Hepatocyte (in vitro differentiated cells): ENCODE data around the gene PBX3. TPM values are rescaled to one million over a fixed set of nuclear protein-coding genes. Genes with fewer than 3 reads are reported as not detected.

Source experiments
- DNase-seq: peaks from one replicate; pipeline ENCODE4 v3.0.0-alpha.2; 2016; ENCODE audit warnings: low spot score
- H2AFZ ChIP-seq: fragments of 200-600 bp; sonication (generic); 2 replicates; pipeline ENCODE4 v1.6.0; 2016; ENCODE audit warnings: antibody characterized with exemption, mild to moderate bottlenecking
- H3K27ac ChIP-seq: fragments of 200-600 bp; sonication (generic); 2 replicates; pipeline ENCODE4 v1.5.1; 2016; ENCODE audit warnings: mild to moderate bottlenecking
- H3K27me3 ChIP-seq: fragments of 200-600 bp; sonication (generic); 2 replicates; pipeline ENCODE4 v1.6.1; 2016
- H3K36me3 ChIP-seq: fragments of 200-600 bp; sonication (generic); replicated peaks from 2 replicates; pipeline ENCODE4 v1.5.1; 2016; ENCODE audit warnings: low read depth; ENCODE audit not compliant: insufficient read depth
- H3K4me1 ChIP-seq: fragments of 200-600 bp; sonication (generic); 2 replicates; pipeline ENCODE4 v1.5.1; 2016; ENCODE audit warnings: mild to moderate bottlenecking, moderate library complexity; ENCODE audit not compliant: insufficient read depth
- H3K4me2 ChIP-seq: fragments of 200-600 bp; sonication (generic); 2 replicates; pipeline ENCODE4 v1.6.0; 2016
- H3K4me3 ChIP-seq: fragments of 200-600 bp; sonication (generic); 2 replicates; pipeline ENCODE4 v1.5.1; 2016; ENCODE audit warnings: mild to moderate bottlenecking
- H3K79me2 ChIP-seq: fragments of 200-600 bp; sonication (generic); 2 replicates; pipeline ENCODE4 v1.6.0; 2017; ENCODE audit warnings: mild to moderate bottlenecking
- H3K9me2 ChIP-seq: fragments of 200-600 bp; sonication (generic); replicated peaks from 2 replicates; pipeline ENCODE4 v1.6.0; 2017; ENCODE audit warnings: mild to moderate bottlenecking; ENCODE audit not compliant: insufficient read depth
- H3K9me3 ChIP-seq: fragments of 200-600 bp; sonication (generic); 2 replicates; pipeline ENCODE4 v1.5.1; 2016; ENCODE audit warnings: low read depth, mild to moderate bottlenecking
- H4K20me1 ChIP-seq: fragments of 200-600 bp; sonication (generic); 2 replicates; pipeline ENCODE4 v1.6.0; 2016; ENCODE audit warnings: mild to moderate bottlenecking; ENCODE audit not compliant: insufficient read depth, poor library complexity, severe bottlenecking
- EZH2 ChIP-seq: fragments of 200-600 bp; sonication (generic); IDR thresholded peaks from 2 replicates; pipeline ENCODE4 v1.6.1; 2016; ENCODE audit warnings: antibody characterized with exemption, mild to moderate bottlenecking, borderline replicate concordance
- EZH2phosphoT487 ChIP-seq: fragments of 200-600 bp; sonication (generic); IDR thresholded peaks from one replicate; pipeline ENCODE4 v1.6.1; 2018; ENCODE audit warnings: antibody characterized with exemption, mild to moderate bottlenecking, low read depth, moderate library complexity; ENCODE audit not compliant: unreplicated experiment, severe bottlenecking
- WGBS: methylation state at CpG from one replicate; pipeline ENCODE4 v1.1.6; 2016; ENCODE audit warnings: low lambda C conversion rate; ENCODE audit errors: missing lambda C conversion rate; 5-methylcytosine and 5-hydroxymethylcytosine counted together
- polyA plus RNA-seq: library from polyadenylated mRNA; unstranded; fragments of >200 nt; fragmentation: Nextera tagmentation; extraction: Ambion mirVana; gene quantifications from 2 replicates; pipeline ENCODE4 v1.2.1, GENCODE V29; 2016
- total RNA-seq: library from RNA; depleted of rRNA; stranded (reverse); fragments of >200 nt; gene quantifications from 2 replicates; pipeline ENCODE4 v1.2.3, GENCODE V29; 2014
- TF ChIP-seq, protein P1 (sequence below): fragments of 200-600 bp; sonication (generic); IDR thresholded peaks from 2 replicates; pipeline ENCODE4 v1.5.1; 2016; ENCODE audit warnings: antibody characterized with exemption, mild to moderate bottlenecking; ENCODE audit not compliant: poor library complexity

PBX3 gene
- total and polyA plus RNA-seq, 2 experiments from 2014 or later: 15.9 to 23.3 TPM

DNA sequence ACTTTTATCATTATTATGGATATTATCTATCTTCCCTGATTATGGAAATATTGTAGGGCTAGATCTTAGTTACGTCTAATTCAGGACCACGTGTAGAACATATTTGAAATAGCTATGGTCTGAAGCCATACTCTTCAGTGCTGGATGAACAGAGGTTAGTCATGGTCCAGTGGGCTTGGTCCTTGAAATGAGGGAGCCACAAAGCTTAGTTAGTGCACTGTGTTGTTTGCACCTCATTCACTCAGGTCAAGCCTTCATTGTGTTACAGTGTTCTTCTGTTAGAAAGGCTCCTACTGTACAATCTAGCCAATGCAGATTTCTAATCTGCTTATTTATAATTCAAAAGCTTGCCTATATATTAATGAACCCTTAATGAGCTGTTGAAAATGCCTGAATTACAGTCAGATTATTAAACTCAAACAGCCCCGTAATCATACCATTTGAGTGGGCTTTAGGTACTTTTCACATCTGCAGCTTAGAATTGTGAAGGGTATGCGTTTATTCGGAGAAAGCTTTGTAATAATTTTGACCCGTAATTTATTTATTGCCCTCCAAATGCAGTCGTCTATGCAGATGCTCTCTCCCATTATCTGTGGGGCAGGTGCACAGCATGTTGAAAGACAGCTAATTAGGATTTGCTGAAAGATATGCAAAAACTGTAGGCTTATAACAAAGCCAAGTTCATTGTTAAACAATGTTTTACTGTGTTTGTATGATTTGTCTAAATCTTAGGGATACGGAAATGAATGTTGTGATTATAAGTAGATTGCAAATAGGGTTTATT is 164.9 kb downstream of the PBX3 start:
- H3K4me3 ChIP-seq: no peak overlapping the region
- H3K9me2 ChIP-seq: no peaks in the 10 kb centered on the region
- no peaks in the 10 kb centered on the region for H3K9me3 ChIP-seq
- WGBS: 77% methylated on average over 8 of the region's 8 CpGs
- no peaks in the 10 kb centered on the region for H3K4me1 ChIP-seq
- TF ChIP-seq EZH2phosphoT487: no peak
- no peak for TF ChIP-seq EZH2
- TF ChIP-seq, protein P1, sequence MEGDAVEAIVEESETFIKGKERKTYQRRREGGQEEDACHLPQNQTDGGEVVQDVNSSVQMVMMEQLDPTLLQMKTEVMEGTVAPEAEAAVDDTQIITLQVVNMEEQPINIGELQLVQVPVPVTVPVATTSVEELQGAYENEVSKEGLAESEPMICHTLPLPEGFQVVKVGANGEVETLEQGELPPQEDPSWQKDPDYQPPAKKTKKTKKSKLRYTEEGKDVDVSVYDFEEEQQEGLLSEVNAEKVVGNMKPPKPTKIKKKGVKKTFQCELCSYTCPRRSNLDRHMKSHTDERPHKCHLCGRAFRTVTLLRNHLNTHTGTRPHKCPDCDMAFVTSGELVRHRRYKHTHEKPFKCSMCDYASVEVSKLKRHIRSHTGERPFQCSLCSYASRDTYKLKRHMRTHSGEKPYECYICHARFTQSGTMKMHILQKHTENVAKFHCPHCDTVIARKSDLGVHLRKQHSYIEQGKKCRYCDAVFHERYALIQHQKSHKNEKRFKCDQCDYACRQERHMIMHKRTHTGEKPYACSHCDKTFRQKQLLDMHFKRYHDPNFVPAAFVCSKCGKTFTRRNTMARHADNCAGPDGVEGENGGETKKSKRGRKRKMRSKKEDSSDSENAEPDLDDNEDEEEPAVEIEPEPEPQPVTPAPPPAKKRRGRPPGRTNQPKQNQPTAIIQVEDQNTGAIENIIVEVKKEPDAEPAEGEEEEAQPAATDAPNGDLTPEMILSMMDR: no peak
- H3K27me3 ChIP-seq: no peaks in the 10 kb centered on the region
- no peaks in the 10 kb centered on the region for H4K20me1 ChIP-seq
- no peak for DNase-seq
- H3K79me2 ChIP-seq: no peaks in the 10 kb centered on the region
- H3K4me2 ChIP-seq: no peak overlapping the region
- H3K36me3 ChIP-seq: no peaks in the 10 kb centered on the region
- no peak overlapping the region for H3K27ac ChIP-seq
- no peak overlapping the region for H2AFZ ChIP-seq

DNA sequence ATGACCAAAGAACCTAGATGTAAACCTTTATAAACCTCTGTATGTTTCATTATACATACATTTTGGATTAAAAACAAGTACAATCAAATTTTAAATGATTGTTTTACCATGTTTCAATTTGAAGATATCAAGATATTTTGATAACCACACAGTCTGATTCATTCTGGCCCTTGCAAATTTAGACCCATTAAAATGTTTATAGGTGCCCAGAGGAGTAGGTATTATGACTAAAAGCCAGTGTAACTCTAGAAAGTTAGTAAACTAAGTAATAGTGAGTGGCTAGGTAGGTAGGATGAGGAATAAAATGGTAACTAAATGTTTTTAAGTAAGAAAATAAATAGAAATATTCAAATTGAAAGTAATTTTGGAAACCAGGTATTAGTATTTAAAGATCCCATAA is 165.5 kb downstream of the PBX3 start:
- Histone ChIP-seq H2AFZ (no peak overlapping the region), H3K27ac (no peak overlapping the region), H3K4me1 (no peaks in the 10 kb centered on the region), H3K9me2 (no peaks in the 10 kb centered on the region), H3K4me3 (no peak overlapping the region), H3K27me3 (no peaks in the 10 kb centered on the region), H3K36me3 (no peaks in the 10 kb centered on the region), H3K79me2 (no peaks in the 10 kb centered on the region), H3K9me3 (no peaks in the 10 kb centered on the region), H4K20me1 (no peaks in the 10 kb centered on the region), H3K4me2 (no peak overlapping the region)
- TF ChIP-seq EZH2phosphoT487: no peak
- TF ChIP-seq, protein P1: no peak
- no peak for DNase-seq

DNA sequence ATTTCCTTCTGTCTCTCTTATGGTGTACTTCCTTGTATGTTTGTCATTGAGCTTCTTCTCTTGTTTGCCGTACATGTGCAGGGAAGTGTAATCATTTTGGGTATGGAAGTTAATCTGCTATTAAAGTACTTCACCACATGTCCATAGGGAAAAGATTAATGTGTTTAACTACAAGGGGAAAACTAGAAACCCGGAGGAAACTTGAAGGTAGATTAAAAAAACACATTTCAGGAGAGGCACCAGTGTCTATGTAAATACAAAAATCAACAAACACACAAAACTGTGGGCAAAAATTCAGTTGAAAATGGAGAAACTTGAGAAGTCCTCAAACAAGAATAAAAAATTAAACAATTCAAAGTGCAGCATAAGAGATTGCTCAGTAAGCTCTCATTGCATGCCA is 166.4 kb downstream of the PBX3 start:
- Histone ChIP-seq H4K20me1 (no peaks in the 10 kb centered on the region), H2AFZ (no peak overlapping the region), H3K4me2 (no peak overlapping the region), H3K36me3 (no peaks in the 10 kb centered on the region), H3K4me3 (no peak overlapping the region), H3K4me1 (no peaks in the 10 kb centered on the region), H3K27me3 (no peaks in the 10 kb centered on the region), H3K9me2 (no peaks in the 10 kb centered on the region), H3K9me3 (no peaks in the 10 kb centered on the region), H3K79me2 (no peaks in the 10 kb centered on the region), H3K27ac (no peak overlapping the region)
- DNase-seq: no peak
- WGBS: 62% methylated on average over 2 of the region's 2 CpGs
- TF ChIP-seq, protein P1: no peak
- TF ChIP-seq EZH2phosphoT487: no peak
- TF ChIP-seq EZH2: no peak
